Body of pancreas (tissue), 4 donors: ENCODE data around the gene TPK1. TPM values are rescaled to one million over a fixed set of nuclear protein-coding genes. Genes with fewer than 3 reads are reported as not detected.

Source experiments
- ATAC-seq: fragments of 150-250 bp; one replicate; pipeline ENCODE4 v1.9.1; 2016
- DNase-seq, 4 donors: peaks; one replicate each; pipeline ENCODE4 v3.0.0-alpha.2; 2019
- H3K27ac ChIP-seq, 4 donors: fragments of 200-600 bp; sonication (generic); 1 replicate in 3 of 4; 2 replicates in 1 of 4; pipeline versions ENCODE4 v1.5.1 to v1.6.1; 2016 to 2019; ENCODE audit warnings: mild to moderate bottlenecking in 1 of 4, mixed read lengths in 1 of 4, moderate library complexity in 1 of 4
- H3K27me3 ChIP-seq, 2 donors: fragments of 200-600 bp; sonication (generic); one replicate each; pipeline ENCODE4 v1.6.0; 2016; ENCODE audit warnings: mild to moderate bottlenecking in 1 of 2
- H3K36me3 ChIP-seq, 2 donors: fragments of 200-600 bp; sonication (generic); replicated peaks in 1 of 2; 2 replicates each; pipeline ENCODE4 v1.5.1; 2016; ENCODE audit warnings: low read depth in 2 of 2; ENCODE audit not compliant: insufficient read depth in 1 of 2
- H3K4me1 ChIP-seq: fragments of 200-600 bp; sonication (generic); one replicate; pipeline ENCODE4 v1.6.0; 2016
- H3K4me3 ChIP-seq, 2 donors: fragments of 200-600 bp; sonication (generic); 1 replicate in 1 of 2; 2 replicates in 1 of 2; pipeline ENCODE4 v1.5.1; 2016 to 2019
- H3K9me3 ChIP-seq, 3 donors: fragments of 200-600 bp; sonication (generic); 1 replicate in 2 of 3; 2 replicates in 1 of 3; pipeline ENCODE4 v1.5.1; 2016
- CTCF ChIP-seq, 7 experiments: fragments of 450-650 bp in 4 of 7; fragments of 200-600 bp in 3 of 7; sonication (generic) in 3 of 7; IDR thresholded peaks; one replicate each; pipeline ENCODE4 v1.5.1; 2016 to 2019; ENCODE audit warnings: antibody characterized with exemption in 7 of 7
- POLR2A ChIP-seq, 3 donors: fragments of 450-650 bp; IDR thresholded peaks; one replicate each; pipeline ENCODE4 v1.6.1; 2016; ENCODE audit warnings: antibody characterized with exemption in 3 of 3, mild to moderate bottlenecking in 2 of 3
- WGBS, 2 donors: methylation state at CpG; one replicate each; pipeline ENCODE4 v1.1.5; 2017; 5-methylcytosine and 5-hydroxymethylcytosine counted together
- intact Hi-C: fragments of 100-400 bp; cut with DNase I; formaldehyde crosslinking; loops from one replicate; pipeline ENCODE4 v1.15.1; 2023
- total RNA-seq, 2 donors: library from RNA; depleted of rRNA; stranded (reverse); fragments of >200 nt; gene quantifications; one replicate each; pipeline ENCODE4 v1.1.0, GENCODE V29; 2016

The TPK1 gene
- total RNA-seq, 2 donors from 2014 or later: 0.66 to 1.3 TPM

GRCh38 chr7:144529269-144529926 lies 306.5 kb downstream of the TPK1 start:
- Histone ChIP-seq H3K36me3 (no peaks in the 10 kb centered on the region), H3K27ac (no peak overlapping the region), H3K4me1 (no peaks in the 10 kb centered on the region), H3K27me3 (no peaks in the 10 kb centered on the region), H3K4me3 (no peak overlapping the region), H3K9me3 (no peaks in the 10 kb centered on the region)
- ATAC-seq (no peak), DNase-seq (no peak)
- intact Hi-C loops: no loop called here
- 64 to 67% methylated on average over 3 of the region's 3 CpGs for WGBS, 2 donors
- TF ChIP-seq POLR2A (IDR thresholded peaks at IDR 0.05) (no peak), CTCF (IDR thresholded peaks at IDR 0.05) (no peak)

- Histone ChIP-seq H3K27ac (no peak overlapping the region), H3K27me3 (no peaks in the 10 kb centered on the region), H3K36me3 (no peaks in the 10 kb centered on the region), H3K4me3 (no peak overlapping the region), H3K4me1 (no peaks in the 10 kb centered on the region), H3K9me3 (no peaks in the 10 kb centered on the region)
- TF ChIP-seq CTCF (IDR thresholded peaks at IDR 0.05): no peak
- TF ChIP-seq POLR2A (IDR thresholded peaks at IDR 0.05): no peak
- ATAC-seq (no peak), DNase-seq (no peak)
- WGBS, 2 donors: 68 to 76% methylated on average over 4 of the region's 4 CpGs
- intact Hi-C loops: no loop called here
Observed at GRCh38 chr7:144528536-144529045, 307.3 kb downstream of the TPK1 start.

DNA sequence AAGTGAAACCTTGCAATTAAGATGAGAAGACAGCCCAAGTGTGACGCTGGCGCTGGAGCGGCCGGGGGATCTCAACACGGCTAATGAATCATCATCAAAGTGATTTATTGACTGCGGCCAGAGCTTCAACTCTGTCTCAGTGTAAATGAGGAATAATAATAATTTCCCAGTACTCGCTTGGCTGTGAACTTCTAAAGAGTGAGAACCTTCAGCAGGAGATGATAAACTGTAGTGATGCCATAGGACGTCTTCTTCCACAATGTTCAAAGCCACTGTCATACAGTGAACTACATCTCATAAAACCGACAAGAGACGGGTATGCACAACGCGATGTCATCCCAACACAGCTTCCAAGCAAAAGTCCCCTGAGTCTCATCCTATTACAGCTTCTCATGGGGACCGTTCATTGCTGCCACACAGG lies 308.8 kb downstream of the TPK1 start:
- intact Hi-C loops: no loop called here
- Histone ChIP-seq H3K27me3 (no peaks in the 10 kb centered on the region), H3K27ac (no peak overlapping the region), H3K4me3 (no peak overlapping the region), H3K36me3 (no peaks in the 10 kb centered on the region), H3K4me1 (no peaks in the 10 kb centered on the region), H3K9me3 (no peaks in the 10 kb centered on the region)
- ATAC-seq (no peak), DNase-seq (no peak)
- no peak for TF ChIP-seq POLR2A (IDR thresholded peaks at IDR 0.05)
- no peak for TF ChIP-seq CTCF (IDR thresholded peaks at IDR 0.05)
- WGBS, 2 donors: 86% methylated on average over 13 of the region's 13 CpGs

DNA sequence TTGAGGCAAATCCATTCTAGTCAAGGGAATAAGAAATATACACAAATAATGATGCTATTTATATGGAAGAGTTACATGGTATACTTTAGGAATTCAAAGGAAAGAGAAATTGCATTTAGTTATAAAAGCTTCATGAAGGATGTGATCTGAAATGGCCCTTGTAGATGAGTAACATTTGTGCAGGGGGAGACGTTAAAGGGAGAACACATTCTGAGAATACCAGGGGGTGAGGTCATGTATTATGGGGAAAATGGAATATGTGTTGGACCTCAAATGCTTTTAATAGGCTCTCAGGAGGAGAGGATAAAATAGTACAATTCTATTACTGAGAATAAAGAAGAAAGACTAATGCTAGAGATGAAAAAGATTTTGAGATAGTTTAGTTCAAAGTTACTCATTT lies 309.9 kb downstream of the TPK1 start:
- ATAC-seq (no peak), DNase-seq (no peak)
- H3K27me3 ChIP-seq: no peaks in the 10 kb centered on the region
- no peaks in the 10 kb centered on the region for H3K4me1 ChIP-seq
- no peaks in the 10 kb centered on the region for H3K36me3 ChIP-seq
- intact Hi-C loops: no loop called here
- whole genome bisulfite sequencing, 2 donors: 56 to 66% methylated on average over 1 of the region's 1 CpG
- H3K9me3 ChIP-seq: no peaks in the 10 kb centered on the region
- H3K4me3 ChIP-seq: no peak overlapping the region
- no peak overlapping the region for H3K27ac ChIP-seq
- TF ChIP-seq CTCF (IDR thresholded peaks at IDR 0.05) (no peak), POLR2A (IDR thresholded peaks at IDR 0.05) (no peak)

DNA sequence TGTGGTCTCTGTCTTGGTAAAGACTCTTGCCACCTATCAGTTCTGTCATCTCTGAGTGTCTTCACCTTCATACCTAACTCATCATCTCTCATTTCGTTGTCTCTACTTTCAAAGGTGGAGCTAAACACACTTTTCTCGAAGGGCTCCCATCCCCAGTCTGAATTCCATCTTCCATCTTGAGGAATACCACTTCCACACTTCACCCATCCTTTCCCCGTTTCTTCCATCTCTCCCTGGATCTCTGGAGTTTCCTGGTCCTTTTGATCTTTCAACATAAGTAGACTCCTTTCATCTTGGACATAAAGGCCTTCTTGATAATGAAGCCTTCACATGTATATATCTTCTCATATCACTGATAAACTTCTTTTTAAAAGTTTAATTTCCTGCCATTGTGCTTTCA lies 311.6 kb downstream of the TPK1 start:
- Histone ChIP-seq H3K27me3 (no peaks in the 10 kb centered on the region), H3K4me3 (no peak overlapping the region), H3K9me3 (no peaks in the 10 kb centered on the region), H3K36me3 (no peaks in the 10 kb centered on the region), H3K27ac (no peak overlapping the region), H3K4me1 (no peaks in the 10 kb centered on the region)
- TF ChIP-seq CTCF (IDR thresholded peaks at IDR 0.05) (no peak), POLR2A (IDR thresholded peaks at IDR 0.05) (no peak)
- intact Hi-C loops: no loop called here
- ATAC-seq (no peak), DNase-seq (no peak)
- WGBS, 2 donors: 74 to 91% methylated on average over 3 of the region's 3 CpGs
